ENCODE results near the gene TTC7B.

The TTC7B gene

DNA sequence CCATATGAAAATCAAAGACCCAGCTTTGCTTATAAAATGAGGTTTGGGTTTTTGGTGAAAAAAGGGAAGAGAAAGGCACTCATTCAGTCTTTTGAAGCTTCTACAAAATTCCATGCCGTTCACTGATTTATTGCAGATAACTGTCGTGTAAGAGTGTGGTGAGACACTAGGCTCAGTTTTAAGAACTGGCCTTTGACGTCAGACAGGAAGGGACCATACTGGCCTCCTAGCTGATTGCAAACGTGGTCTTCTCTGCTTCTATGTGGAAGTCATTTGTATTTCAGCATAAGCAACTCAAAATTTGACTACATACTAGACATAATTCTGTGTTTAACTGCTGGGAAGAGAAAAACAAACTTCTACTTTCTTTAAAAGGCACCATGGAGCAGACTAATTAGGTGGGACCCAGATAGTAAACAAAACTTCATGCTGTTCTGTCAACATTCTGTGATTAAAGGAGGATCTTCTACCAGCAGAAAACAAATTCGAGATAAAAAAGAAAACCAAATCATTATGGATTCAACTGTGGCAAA, 168.7 kb downstream of the TTC7B start:
- DNase-seq (ENCODE audit: low read depth): no peak

GRCh38 chr14:90645842-90646443, 170.3 kb downstream of the TTC7B start:
- DNase-seq (ENCODE audit: low read depth): no peak

- DNase-seq (ENCODE audit: low read depth): no peak
These were observed 171.3 kb downstream of the TTC7B start for GRCh38 chr14:90644882-90645281.

DNA sequence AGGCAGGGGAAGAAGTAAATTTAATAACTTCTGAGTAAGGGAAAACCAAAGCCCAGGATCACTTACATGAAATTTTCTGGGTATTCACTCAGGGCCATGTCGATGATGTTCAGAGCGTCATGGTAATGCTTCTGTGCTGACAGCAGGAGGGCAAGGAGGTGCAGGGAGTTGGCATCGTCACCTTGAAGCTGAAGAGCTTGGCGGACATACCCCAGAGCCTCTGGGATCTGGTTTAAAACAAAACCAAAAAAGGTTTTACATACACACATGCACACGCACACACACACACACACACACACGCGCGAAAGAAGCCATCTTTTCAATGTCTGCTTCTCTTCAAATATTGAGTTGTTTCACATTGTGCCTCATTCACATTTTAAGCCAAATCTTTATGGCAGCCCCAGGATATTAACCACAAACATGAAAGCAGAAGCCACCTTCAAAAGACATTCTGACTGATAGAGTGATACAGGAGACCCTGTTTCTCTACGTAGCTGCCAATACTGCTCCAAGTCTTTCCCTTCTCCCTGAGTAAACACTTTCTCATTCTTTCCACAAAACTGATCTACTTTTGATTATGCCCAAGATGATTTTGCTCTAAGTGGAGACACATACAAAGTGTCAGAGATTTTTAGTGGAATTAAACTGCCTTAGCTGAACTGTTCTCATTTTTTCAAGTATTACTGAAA, 172.1 kb downstream of the TTC7B start:
- DNase-seq (ENCODE audit: low read depth): no peak

GRCh38 chr14:90642244-90642717, 173.9 kb downstream of the TTC7B start:
- DNase-seq (ENCODE audit: low read depth): no peak

- no peak for DNase-seq (ENCODE audit: low read depth)
These were observed 174.5 kb downstream of the TTC7B start for GRCh38 chr14:90641615-90642243.

- no peak for DNase-seq (ENCODE audit: low read depth)
These were observed 175.1 kb downstream of the TTC7B start for GRCh38 chr14:90641168-90641567.

DNA sequence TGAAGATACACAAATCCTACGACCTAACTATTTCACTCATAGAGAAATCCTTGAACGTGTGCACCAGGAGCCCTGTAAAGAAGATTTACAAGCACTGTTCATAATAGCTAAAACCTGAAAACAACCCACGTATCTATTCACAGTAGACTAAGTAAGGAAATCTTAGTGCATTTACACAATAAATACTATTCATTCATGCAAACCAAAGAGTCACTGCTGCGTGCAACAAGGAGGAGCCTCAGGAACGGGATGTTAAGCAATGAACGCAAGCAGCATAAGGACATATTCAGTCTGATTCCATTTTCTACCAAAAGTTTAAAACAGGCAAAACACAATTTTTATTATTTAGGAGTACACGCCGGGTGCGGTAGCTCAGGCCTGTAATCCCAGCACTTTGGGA, 176.6 kb downstream of the TTC7B start:
- no peak for DNase-seq (ENCODE audit: low read depth)

DNA sequence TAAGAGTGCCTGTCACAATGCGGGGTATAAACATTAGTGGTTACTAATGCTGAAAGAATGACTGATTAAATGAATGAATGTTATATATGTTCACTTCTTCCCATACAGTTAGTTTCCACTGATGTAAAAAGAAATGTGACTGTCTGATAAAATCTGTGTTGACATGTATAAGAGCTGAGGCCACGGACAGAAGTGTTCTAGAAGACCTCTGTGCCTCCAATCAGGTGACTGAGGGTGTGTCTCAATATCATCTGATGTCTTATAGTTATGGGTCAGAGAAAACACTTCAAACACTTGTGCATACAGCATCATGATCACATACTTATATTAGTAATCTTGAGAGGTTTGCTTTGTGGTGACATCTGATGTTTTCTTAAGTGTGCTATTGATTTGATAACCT, 183.4 kb downstream of the TTC7B start:
- no peak for DNase-seq (ENCODE audit: low read depth)

- no peak for DNase-seq (ENCODE audit: low read depth)
These were observed 183.8 kb downstream of the TTC7B start for GRCh38 chr14:90632451-90632850.

GRCh38 chr14:90630171-90630806, 185.9 kb downstream of the TTC7B start:
- no peak for DNase-seq (ENCODE audit: low read depth)

DNA sequence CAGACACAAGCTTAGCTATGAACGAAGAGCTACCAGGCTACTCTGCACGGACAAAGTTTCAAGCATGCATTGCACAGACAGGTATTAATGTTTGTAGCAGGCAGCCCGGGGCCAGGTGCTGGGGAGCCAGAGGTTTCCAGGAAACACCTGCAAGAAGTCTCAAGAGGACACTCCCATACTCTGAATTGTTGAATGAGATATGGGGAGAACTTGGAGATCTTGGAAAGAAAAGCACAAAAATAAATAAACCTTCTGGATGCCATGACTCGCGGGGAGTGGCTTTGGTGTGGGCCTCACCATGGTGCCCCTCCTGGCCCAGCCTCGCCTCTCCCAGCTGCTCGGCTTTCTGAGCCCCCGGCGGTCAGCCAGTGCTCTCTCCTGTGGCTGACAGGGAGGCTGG, 186.8 kb downstream of the TTC7B start:
- no peak for DNase-seq (ENCODE audit: low read depth)

DNA sequence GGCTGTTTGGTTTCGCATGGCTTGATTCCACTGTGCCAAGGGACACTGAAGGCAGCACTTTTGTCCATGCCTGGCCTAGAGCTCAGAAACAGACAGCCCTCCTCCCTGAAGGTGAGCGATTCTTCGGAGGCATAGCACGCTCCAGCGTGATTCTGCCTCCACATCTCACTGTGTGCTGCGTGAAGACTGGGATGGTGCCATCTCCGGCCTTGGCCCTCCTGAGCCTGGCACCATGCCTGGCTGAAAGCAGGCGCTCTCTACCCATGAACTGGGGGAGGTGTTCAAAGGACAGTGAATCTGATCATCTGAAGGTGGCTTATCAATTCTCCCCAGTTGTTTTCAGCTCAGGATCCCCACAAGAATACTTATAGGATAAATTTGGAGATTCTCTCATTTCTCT, 187.4 kb downstream of the TTC7B start:
- no peak for DNase-seq (ENCODE audit: low read depth)

DNA sequence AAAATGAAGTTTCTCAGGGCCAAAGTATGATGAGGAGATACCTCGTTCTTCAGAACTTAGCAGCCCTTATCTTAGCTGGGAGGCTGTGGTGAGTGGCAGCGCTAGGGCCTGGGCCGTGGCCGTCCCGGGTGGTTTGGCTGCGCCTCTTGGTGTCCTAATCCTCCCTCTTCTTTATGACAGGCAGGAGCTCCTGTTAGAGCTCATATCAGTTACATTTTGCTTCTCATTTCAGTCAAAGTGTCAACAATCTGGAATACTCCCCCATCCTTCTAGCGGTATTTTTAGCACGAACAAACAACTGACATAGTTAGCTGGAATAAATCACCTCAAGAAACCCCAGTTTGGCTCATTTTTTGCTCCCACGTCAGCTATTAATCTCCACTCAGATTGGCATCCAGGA, 188.8 kb downstream of the TTC7B start:
- no peak for DNase-seq (ENCODE audit: low read depth)

DNA sequence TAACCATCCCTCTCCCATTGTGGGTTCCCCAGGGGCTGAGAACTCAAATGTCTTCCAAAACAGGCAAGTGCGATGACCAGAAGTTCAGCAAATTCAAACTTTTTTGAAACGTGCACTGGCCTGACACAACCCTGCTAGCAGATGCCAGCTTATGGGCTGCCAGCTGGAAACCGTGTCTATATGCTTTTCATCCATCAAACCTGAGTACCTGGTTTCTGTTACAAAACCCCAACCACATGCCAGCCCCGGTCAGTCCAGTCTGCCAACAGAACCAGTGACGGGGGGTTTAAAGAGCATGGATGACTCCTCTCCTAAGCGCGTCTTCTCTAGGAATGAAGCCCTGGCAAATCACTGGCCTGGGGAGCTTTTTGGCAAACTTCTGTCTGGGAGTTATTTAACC, 189.7 kb downstream of the TTC7B start:
- no peak for DNase-seq (ENCODE audit: low read depth)

DNA sequence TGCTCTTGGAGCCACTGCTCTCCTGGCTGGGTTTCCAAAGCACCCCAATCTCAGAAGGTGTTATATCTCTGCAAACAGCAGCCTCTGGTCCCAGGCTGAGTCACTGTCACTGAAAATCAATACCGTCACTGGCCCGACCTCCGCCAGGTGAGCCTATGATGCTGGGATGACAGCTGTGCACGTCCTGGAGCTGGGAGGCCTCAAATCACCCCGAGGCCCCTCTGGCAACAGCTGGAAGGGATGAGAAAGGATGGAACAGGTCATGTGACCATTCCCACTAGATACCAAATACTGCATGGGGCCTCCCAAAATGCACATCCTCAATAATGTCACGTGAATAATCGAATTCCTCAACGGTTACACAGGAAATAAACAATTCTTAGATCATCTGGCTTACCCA, 190.8 kb downstream of the TTC7B start:
- DNase-seq (ENCODE audit: low read depth): no peak

DNA sequence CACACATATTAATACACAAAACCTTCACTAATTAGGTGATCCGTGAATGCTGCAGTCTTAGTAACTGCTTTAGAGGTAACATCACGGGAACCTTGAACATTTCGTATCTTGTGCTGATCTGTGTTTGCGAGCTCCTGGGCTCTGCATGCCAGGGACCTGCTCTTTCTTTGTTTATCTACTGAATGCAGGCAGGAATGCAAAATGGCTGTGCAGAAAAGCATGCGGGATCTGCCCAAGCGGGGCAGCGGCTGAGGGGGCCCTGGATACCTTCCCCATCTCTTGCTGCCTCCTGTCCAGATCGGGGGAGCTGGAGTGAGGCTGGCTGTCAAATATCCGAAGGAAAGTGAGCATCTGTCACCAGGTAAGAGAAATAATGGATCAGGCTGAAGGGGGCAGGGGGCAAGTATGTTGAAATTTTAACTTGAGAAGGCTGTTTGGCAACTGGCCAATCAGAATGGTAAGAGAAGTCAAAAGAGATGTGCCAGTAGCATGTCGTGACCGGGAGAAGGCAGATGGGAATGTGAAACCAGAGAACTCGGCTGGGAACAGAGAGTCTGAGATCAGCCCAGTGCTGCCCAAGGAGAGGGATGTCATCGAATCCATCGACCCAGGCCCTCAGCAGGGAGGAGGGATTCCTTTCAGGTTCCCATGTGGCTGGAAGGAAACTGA, 191.4 kb downstream of the TTC7B start:
- DNase-seq (ENCODE audit: low read depth): no peak

GRCh38 chr14:90624227-90624626, 192.0 kb downstream of the TTC7B start:
- DNase-seq (ENCODE audit: low read depth): no peak

DNA sequence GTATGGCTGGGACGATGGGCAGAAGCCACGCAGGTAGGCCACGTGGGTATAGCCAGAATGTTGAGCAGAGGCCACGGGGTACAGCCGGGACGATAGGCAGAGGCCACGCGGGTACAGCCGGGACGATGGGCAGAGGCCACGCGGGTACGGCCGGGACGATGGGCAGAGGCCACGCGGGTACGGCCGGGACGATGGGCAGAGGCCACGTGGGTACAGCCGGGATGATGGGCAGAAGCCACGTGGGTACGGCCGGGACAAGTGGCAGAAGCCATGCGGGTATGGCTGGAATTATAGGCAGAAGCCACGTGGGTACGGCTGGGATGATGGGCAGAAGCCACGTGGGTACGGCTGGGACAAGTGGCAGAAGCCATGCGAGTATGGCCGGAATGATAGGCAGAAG, 195.0 kb downstream of the TTC7B start:
- no peak for DNase-seq (ENCODE audit: low read depth)

- no peak for DNase-seq (ENCODE audit: low read depth)
These were observed 195.6 kb downstream of the TTC7B start for GRCh38 chr14:90620568-90621077.

DNA sequence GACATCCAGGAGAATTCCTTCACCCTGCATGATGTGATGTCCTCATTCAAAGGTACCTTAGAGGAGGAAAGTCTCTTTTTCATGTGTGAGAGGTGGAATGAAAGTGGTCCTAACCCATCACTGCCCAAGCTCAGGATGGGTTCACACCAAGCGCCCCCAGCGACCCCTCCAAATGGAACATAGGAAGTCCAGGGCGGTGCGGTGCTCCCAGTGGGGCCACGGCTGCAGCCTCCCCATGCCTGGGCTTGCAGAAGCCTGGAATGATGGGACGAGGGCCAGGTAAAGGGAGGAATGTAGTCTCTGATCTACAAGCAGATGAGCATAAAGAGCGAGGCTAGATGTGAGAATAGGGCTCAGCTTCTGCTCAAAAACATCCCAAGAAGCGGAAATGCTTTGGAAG, 196.3 kb downstream of the TTC7B start:
- DNase-seq (ENCODE audit: low read depth): no peak

GRCh38 chr14:90617961-90618360, 198.3 kb downstream of the TTC7B start:
- no peak for DNase-seq (ENCODE audit: low read depth)
